Measurements from ENCODE around the gene MAP2K5.

MAP2K5 gene

DNA sequence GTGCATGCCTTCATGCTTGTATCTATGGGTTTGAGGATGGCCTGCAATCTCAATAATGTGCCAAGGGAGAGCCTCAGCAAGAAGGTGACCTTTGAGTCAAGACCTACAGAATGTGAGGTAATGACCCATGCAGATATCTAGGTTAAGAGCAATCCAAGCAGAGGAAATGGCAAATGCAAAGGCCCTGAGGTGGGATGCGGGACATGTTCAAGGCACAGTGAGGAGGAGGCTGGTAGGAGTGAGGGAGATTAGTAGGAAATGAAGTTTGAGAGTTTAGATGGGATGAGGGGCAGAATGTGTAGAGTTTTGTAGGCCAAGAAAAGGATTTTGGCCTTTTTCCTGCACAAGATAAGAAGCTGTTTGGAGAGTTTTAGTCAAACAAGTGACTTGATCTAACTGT is 4.7 kb upstream of the MAP2K5 start:
- TF ChIP-seq TCF12 (IDR thresholded peaks at IDR 0.05; ENCODE audit: low read depth) (no peak), TAF1 (IDR thresholded peaks at IDR 0.05; ENCODE audit: low read depth) (no peak), TEAD4 (IDR thresholded peaks at IDR 0.05) (no peak), RAD21 (IDR thresholded peaks at IDR 0.05; ENCODE audit: low read depth) (no peak), CREB1 (IDR thresholded peaks at IDR 0.05; ENCODE audit: low read depth) (no peak), YY1 (IDR thresholded peaks at IDR 0.05; ENCODE audit: low read depth) (no peak), EP300 (IDR thresholded peaks at IDR 0.05; ENCODE audit: borderline replicate concordance) (no peak), REST (IDR thresholded peaks at IDR 0.05; ENCODE audit: low read depth) (no peak), ZBTB7A (IDR thresholded peaks at IDR 0.05; ENCODE audit: low read depth) (no peak), CEBPB (IDR thresholded peaks at IDR 0.05) (no peak), FOXM1 (IDR thresholded peaks at IDR 0.05; ENCODE audit: borderline replicate concordance, low read depth) (no peak), NFIC (IDR thresholded peaks at IDR 0.05) (no peak), EGR1 (IDR thresholded peaks at IDR 0.05) (no peak), USF1 (IDR thresholded peaks at IDR 0.05) (no peak)
- TF ChIP-seq, protein P1, sequence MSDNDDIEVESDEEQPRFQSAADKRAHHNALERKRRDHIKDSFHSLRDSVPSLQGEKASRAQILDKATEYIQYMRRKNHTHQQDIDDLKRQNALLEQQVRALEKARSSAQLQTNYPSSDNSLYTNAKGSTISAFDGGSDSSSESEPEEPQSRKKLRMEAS (IDR thresholded peaks at IDR 0.05), result no peak

GRCh38 chr15:67543348-67543718 is 830 bp downstream of the MAP2K5 start:
- no peak for TF ChIP-seq CREB1 (IDR thresholded peaks at IDR 0.05; ENCODE audit: low read depth)

GRCh38 chr15:67544475-67544874 is 2.0 kb downstream of the MAP2K5 start:
- TF ChIP-seq REST (IDR thresholded peaks at IDR 0.05; ENCODE audit: low read depth), result no peak
- TF ChIP-seq EP300 (IDR thresholded peaks at IDR 0.05; ENCODE audit: borderline replicate concordance), result no peak
- no peak for TF ChIP-seq ZBTB7A (IDR thresholded peaks at IDR 0.05; ENCODE audit: low read depth)
- no peak for TF ChIP-seq FOXM1 (IDR thresholded peaks at IDR 0.05; ENCODE audit: borderline replicate concordance, low read depth)
- TF ChIP-seq RAD21 (IDR thresholded peaks at IDR 0.05; ENCODE audit: low read depth), result no peak
- TF ChIP-seq YY1 (IDR thresholded peaks at IDR 0.05; ENCODE audit: low read depth), result no peak
- no peak for TF ChIP-seq EGR1 (IDR thresholded peaks at IDR 0.05)
- TF ChIP-seq TEAD4 (IDR thresholded peaks at IDR 0.05), result no peak

- TF ChIP-seq, protein P1 (IDR thresholded peaks at IDR 0.05), result no peak
Observed at GRCh38 chr15:67545864-67546263, 3.4 kb downstream of the MAP2K5 start.

DNA sequence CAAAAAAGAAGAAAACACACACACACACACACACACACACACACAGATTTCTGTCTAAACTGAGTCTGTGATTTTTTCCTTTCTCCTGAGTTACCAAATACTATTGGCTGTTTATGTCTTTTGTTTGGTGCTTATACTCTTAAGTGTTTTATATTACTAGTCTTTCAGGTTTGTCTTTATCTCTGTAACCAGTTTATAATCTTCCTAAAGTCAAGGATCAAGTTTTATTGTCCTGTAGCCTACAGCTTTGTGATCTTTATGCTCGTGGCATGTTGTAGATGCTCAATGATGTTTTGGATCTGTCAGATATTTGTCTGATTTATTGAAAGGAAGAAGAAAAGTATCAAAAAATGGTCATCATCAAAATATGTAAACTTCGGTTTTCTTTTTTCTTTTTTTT is 4.6 kb downstream of the MAP2K5 start:
- TF ChIP-seq EGR1 (IDR thresholded peaks at IDR 0.05), result no peak
- no peak for TF ChIP-seq NFIC (IDR thresholded peaks at IDR 0.05)
- TF ChIP-seq TAF1 (IDR thresholded peaks at IDR 0.05; ENCODE audit: low read depth), result no peak
- no peak for TF ChIP-seq EP300 (IDR thresholded peaks at IDR 0.05; ENCODE audit: borderline replicate concordance)
- no peak for TF ChIP-seq CEBPB (IDR thresholded peaks at IDR 0.05)

DNA sequence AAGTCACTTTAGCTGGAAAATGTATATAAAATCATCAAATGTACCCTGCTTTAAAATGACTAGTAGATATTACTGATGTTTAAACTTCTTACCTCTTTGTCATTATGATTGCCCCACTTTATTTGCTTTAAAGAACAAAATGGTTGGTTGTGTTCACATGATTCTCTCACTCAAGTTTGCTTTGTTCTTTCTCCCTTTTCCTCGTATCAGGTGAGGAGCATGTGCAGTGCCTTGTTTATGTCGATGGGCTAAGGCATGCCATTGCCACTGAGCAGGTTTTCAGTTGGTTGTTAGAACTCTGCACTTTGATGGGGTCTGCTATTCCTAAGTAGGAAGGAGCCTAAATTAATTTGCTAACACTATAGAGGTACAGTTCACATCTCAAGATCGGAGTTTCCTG is 5.3 kb downstream of the MAP2K5 start:
- TF ChIP-seq FOXM1 (IDR thresholded peaks at IDR 0.05; ENCODE audit: borderline replicate concordance, low read depth) (no peak), CREB1 (IDR thresholded peaks at IDR 0.05; ENCODE audit: low read depth) (no peak), REST (IDR thresholded peaks at IDR 0.05; ENCODE audit: low read depth) (no peak), TAF1 (IDR thresholded peaks at IDR 0.05; ENCODE audit: low read depth) (no peak)
- TF ChIP-seq, protein P1 (IDR thresholded peaks at IDR 0.05), result no peak
